ENCODE results near the gene HSPA12B.

HSPA12B gene

GRCh38 chr20:3747471-3747870 lies 15.0 kb downstream of the HSPA12B start:
- DNase-seq (ENCODE audit: low read depth in 2 of 2), result no peak

GRCh38 chr20:3748073-3748472 lies 15.6 kb downstream of the HSPA12B start:
- no peak for DNase-seq (ENCODE audit: low read depth in 2 of 2)

GRCh38 chr20:3749087-3749688 lies 16.7 kb downstream of the HSPA12B start:
- no peak for DNase-seq (ENCODE audit: low read depth in 2 of 2)

GRCh38 chr20:3749689-3750531 lies 17.4 kb downstream of the HSPA12B start:
- no peak for DNase-seq (ENCODE audit: low read depth in 2 of 2)

GRCh38 chr20:3751305-3751674 lies 18.8 kb downstream of the HSPA12B start:
- no peak for DNase-seq (ENCODE audit: low read depth in 2 of 2)

- no peak for DNase-seq (ENCODE audit: low read depth in 2 of 2)
Observed at GRCh38 chr20:3751675-3752385, 19.3 kb downstream of the HSPA12B start.

GRCh38 chr20:3752386-3752759 lies 19.9 kb downstream of the HSPA12B start:
- no peak for DNase-seq (ENCODE audit: low read depth in 2 of 2)

GRCh38 chr20:3753098-3753497 lies 20.6 kb downstream of the HSPA12B start:
- peak in 1 of 2 experiments; percentile 25 for DNase-seq (ENCODE audit: low read depth in 2 of 2)

GRCh38 chr20:3753501-3754275 lies 21.2 kb downstream of the HSPA12B start:
- no peak for DNase-seq (ENCODE audit: low read depth in 2 of 2)

- DNase-seq (ENCODE audit: low read depth in 2 of 2), result no peak
Observed at GRCh38 chr20:3754276-3754630, 21.8 kb downstream of the HSPA12B start.

- DNase-seq (ENCODE audit: low read depth in 2 of 2), result no peak
Observed at GRCh38 chr20:3755269-3755668, 22.8 kb downstream of the HSPA12B start.

GRCh38 chr20:3755814-3756480 lies 23.5 kb downstream of the HSPA12B start:
- no peak for DNase-seq (ENCODE audit: low read depth in 2 of 2)

- DNase-seq (ENCODE audit: low read depth in 2 of 2), result no peak
Observed at GRCh38 chr20:3757268-3757667, 24.8 kb downstream of the HSPA12B start.

- no peak for DNase-seq (ENCODE audit: low read depth in 2 of 2)
Observed at GRCh38 chr20:3758566-3758965, 26.1 kb downstream of the HSPA12B start.

- DNase-seq (ENCODE audit: low read depth in 2 of 2), result no peak
Observed at GRCh38 chr20:3759316-3759823, 26.9 kb downstream of the HSPA12B start.

- no peak for DNase-seq (ENCODE audit: low read depth in 2 of 2)
Observed at GRCh38 chr20:3759884-3760283, 27.4 kb downstream of the HSPA12B start.

- DNase-seq (ENCODE audit: low read depth in 2 of 2), result no peak
Observed at GRCh38 chr20:3760655-3761348, 28.3 kb downstream of the HSPA12B start.

- DNase-seq (ENCODE audit: low read depth in 2 of 2), result no peak
Observed at GRCh38 chr20:3763671-3764601, 31.5 kb downstream of the HSPA12B start.

- DNase-seq (ENCODE audit: low read depth in 2 of 2), result no peak
Observed at GRCh38 chr20:3764659-3765058, 32.2 kb downstream of the HSPA12B start.

Measured in fibroblast of skin of left quadriceps (primary cell).